ENCODE measurements around the gene KCNA5.

DNA sequence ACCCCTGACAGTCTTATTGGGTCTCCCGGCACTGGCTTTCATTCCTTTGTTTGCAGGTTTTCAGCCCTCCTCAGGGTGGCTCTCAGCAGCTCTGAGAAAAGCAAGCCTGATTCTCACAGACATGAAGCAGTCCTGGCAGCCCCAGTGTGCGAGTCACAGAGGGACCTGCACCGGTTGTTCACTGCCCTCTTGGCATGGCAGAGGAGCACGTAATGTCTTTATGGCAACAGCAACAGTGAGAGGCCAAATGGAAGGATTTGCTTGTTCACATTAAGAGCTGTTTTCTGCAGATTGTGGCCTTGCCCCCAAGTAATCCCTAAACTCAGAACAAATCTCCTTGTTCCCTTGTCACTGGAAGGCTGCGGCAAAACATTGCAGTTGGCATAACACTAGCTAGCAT lies 3.4 kb downstream of the KCNA5 start:
- no peak for TF ChIP-seq CTCF (conservative IDR thresholded peaks at IDR 0.05; ENCODE audit: low read depth, low read length)
- TF ChIP-seq RFX5 (IDR thresholded peaks at IDR 0.05; ENCODE audit: low read depth, low read length) = no peak
- TF ChIP-seq POLR2A (IDR thresholded peaks at IDR 0.05; ENCODE audit: low read depth, low read length) = no peak
- no peak for TF ChIP-seq SMC3 (IDR thresholded peaks at IDR 0.05; ENCODE audit: low read depth, low read length)
- TF ChIP-seq CEBPB (IDR thresholded peaks at IDR 0.05; ENCODE audit: low read depth, low read length) = no peak
- no peak for TF ChIP-seq RAD21 (IDR thresholded peaks at IDR 0.05; ENCODE audit: low read length)
- TF ChIP-seq BHLHE40 (IDR thresholded peaks at IDR 0.05; ENCODE audit: low read depth, low read length) = no peak
- no peak for TF ChIP-seq MAZ (IDR thresholded peaks at IDR 0.05; ENCODE audit: borderline replicate concordance, low read depth, low read length)
- TF ChIP-seq, protein P1, sequence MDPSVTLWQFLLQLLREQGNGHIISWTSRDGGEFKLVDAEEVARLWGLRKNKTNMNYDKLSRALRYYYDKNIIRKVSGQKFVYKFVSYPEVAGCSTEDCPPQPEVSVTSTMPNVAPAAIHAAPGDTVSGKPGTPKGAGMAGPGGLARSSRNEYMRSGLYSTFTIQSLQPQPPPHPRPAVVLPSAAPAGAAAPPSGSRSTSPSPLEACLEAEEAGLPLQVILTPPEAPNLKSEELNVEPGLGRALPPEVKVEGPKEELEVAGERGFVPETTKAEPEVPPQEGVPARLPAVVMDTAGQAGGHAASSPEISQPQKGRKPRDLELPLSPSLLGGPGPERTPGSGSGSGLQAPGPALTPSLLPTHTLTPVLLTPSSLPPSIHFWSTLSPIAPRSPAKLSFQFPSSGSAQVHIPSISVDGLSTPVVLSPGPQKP (IDR thresholded peaks at IDR 0.05; ENCODE audit: borderline replicate concordance, low read depth, low read length) = no peak
- TF ChIP-seq, protein P2, sequence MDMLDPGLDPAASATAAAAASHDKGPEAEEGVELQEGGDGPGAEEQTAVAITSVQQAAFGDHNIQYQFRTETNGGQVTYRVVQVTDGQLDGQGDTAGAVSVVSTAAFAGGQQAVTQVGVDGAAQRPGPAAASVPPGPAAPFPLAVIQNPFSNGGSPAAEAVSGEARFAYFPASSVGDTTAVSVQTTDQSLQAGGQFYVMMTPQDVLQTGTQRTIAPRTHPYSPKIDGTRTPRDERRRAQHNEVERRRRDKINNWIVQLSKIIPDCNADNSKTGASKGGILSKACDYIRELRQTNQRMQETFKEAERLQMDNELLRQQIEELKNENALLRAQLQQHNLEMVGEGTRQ (IDR thresholded peaks at IDR 0.05; ENCODE audit: low read depth, low read length) = no peak
- TF ChIP-seq RCOR1 (IDR thresholded peaks at IDR 0.05; ENCODE audit: insufficient replicate concordance, low read length) = no peak
